Measurements from ENCODE around the gene GRM7. TPM values are rescaled to one million over a fixed set of nuclear protein-coding genes. Genes with fewer than 3 reads are reported as not detected.

Gene GRM7
- total and polyA plus RNA-seq, 2 experiments from 2014 or later = 0.40 TPM; not detected in 1

GRCh38 chr3:6912240-6912639, 51.3 kb downstream of the GRM7 start:
- Histone ChIP-seq H3K27ac (ENCODE audit: low read depth) (no peak overlapping the region), H4K20me1 (replicated peaks; ENCODE audit: insufficient read depth) (no peaks in the 10 kb centered on the region), H3K27me3 (ENCODE audit: insufficient read depth) (no peaks in the 10 kb centered on the region), H3K9me2 (ENCODE audit: insufficient read depth) (no peaks in the 10 kb centered on the region), H3K4me1 (ENCODE audit: insufficient read depth) (no peaks in the 10 kb centered on the region), H3F3A (replicated peaks; ENCODE audit: low read depth) (no peaks in the 10 kb centered on the region), H2AFZ (no peak overlapping the region), H3K36me3 (ENCODE audit: insufficient read depth) (peaks cover 9% of the 10 kb centered on the region), H3K4me2 (no peak overlapping the region), H3K4me3 (no peak overlapping the region), H3K79me2 (replicated peaks; ENCODE audit: insufficient read depth) (no peaks in the 10 kb centered on the region)
- H3K27me3 Mint-ChIP-seq (ENCODE audit: insufficient read depth, low read depth, poor library complexity) = no peaks in the 10 kb centered on the region
- H3K27ac Mint-ChIP-seq = no peak overlapping the region
- TF ChIP-seq REST (IDR thresholded peaks at IDR 0.05; ENCODE audit: unreplicated experiment) (no peak), ZNF114 (CRISPR knock-in tag; IDR thresholded peaks at IDR 0.05) (no peak), ZNF462 (CRISPR knock-in tag; IDR thresholded peaks at IDR 0.05) (no peak), EZH2 (IDR thresholded peaks at IDR 0.05; ENCODE audit: low read depth, unreplicated experiment) (no peak)
- no peak for ATAC-seq
- H3K4me1 Mint-ChIP-seq = no peaks in the 10 kb centered on the region
- no peaks in the 10 kb centered on the region for H3K36me3 Mint-ChIP-seq (ENCODE audit: low read depth)
- no peak overlapping the region for H3K4me3 Mint-ChIP-seq
- DNase-seq (ENCODE audit: low spot score) = no peak
- H3K9me3 Mint-ChIP-seq = peaks cover 71% of the 10 kb centered on the region
